ENCODE measurements around the gene COL25A1.

COL25A1 gene

DNA sequence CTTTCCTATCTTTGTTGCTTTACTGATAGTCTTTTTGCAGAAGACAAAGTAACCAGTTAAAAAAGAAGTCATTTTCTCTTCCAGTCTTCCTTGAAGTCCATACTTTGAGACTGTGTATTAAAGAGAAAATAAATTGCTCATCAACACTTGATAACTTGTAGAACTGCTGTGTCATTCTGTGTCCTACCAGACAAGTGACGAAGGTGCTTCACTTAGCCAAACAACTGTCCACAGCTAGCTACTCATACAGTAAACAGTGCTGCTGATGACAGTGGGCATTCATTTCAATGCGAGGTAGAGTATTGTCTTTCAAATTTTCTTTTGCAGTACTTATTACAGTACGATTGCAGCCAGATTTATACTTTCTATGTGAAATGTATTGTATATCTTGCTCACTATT, 11.5 kb downstream of the COL25A1 start:
- DNase-seq, result no peak

DNA sequence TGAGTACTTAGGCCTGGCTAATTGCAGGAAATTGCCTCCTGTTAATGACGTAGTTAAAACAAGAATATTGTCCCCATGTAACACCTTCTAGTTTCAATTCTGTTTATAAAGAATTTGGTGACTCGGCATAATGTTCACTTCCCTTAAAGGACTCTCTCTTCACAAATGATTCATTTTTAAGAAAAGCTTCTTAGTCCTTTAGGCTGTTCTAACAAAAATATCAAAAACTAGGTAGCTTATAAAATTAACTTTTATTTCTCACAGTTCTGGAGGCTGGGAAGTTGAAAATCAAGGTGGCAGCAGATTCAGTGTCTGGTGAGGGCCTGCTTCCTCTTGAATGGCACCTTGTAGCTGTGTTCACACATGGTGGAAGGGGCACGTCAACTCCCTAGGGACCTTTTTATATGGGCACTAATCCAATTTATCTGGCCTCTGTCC, 23.8 kb downstream of the COL25A1 start:
- no peak for DNase-seq

DNA sequence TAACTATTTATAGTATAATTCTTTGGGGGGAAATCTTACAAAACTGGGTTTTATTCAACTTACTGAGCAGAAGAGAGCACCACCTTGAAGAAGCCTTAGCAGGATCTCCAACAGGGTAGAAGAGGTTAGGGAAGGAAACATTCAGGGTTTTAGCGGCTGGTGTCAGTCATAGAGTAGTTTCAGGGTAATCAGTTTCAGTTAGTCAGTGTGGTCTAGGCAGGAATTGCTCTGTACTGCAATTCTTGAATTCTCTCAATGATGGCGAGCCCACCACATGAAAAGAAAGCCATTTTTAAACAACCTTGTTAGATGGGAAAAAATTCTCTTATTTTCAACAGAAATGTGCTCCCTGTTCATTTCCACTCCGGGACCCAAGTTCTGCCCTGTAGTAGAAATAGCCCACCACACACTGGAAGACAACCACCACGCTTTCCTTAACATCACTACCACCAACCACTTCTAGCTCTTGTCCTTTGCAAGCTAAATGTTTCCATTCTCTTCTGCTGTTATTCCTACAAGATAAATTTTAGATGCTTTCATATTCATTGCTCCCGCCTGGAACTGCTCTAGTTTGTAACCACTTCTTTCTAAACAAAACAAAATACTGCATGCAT, 25.9 kb downstream of the COL25A1 start:
- DNase-seq, result no peak

DNA sequence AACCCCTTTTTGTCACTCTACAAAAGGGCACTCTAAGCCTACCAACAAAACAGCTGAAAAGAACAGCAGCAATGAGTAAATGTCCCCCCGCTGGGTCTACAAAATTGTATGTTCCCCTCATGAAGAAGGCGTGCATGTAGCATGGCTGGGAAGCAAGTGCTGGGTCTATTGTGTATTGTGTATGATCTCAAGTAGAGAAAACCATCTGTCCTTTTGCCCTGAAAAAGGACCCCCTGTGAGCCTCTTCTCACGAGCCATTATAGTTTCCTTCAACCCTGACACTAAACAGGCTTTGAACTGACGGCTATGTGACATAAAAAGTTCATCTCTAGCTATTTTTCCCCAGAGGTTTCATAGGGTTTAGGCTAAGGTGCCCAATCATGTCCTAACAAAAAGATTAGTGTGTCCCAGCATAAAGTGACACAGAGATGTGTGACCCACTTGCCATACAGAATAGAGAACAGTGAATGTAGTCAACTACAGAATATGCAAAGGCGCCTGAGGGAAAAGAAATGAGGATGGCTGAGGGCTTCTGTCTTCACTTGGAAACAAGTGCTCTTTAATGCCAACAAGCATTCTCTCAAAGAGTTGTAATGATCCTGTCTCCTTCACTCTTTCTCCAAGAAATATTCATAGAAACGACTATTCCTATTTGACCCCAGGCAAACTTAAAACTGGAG, 27.3 kb downstream of the COL25A1 start:
- DNase-seq, result no peak

DNA sequence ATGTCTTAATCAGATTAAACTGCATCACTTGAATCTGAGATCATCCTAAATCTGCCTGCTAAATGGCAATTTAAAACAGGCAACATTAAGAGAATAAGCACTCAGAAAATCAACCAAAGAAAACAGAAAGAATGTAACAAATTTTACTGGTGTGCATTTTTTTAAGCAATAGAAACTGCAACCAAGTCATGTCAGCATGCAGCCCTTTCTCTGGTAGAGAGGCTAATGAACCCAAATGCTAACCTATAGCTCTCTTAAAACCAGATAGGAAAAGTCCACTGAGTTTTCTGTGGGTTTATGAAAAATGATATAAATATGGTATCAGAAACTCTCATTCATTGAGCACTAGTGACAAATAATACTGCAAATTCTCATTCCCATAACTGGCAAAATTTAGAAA, 35.6 kb downstream of the COL25A1 start:
- DNase-seq, result no peak

DNA sequence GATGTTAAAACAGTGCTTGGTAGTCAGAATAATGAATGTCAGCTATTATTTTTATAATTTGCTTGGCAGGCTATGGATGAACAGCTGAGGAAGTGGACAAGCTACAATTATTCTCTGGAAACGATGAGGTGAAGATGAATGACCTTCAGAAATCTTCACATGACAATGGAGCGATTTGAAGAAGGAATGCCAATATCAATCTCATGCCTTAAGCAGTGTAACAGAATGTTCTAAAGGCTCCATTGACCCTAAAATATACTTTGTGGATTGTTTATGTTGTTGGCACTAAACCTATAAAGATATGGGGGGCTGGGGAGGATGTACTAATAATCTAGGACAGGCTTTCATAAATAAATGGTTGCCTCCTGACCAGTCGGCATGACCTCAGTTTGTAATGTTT, 36.2 kb downstream of the COL25A1 start:
- no peak for DNase-seq

DNA sequence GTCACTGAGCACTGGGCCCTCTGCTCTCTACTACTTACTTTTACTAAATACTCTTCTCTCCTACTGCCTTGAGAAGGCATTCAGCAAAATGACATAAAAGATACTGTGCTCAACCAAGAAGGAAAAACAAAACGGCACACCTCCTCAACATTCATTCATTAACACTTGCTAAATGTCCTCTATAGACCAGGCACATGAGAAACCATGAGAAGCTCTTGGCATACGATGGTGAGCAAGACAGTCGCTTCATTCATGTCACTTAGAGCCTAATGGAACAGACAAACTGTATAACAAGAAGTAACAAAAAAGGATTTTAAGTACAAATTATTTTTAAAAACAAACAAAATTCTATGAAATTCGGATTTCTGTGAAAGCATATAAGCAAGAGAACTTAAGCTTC, 38.7 kb downstream of the COL25A1 start:
- DNase-seq, result no peak

DNA sequence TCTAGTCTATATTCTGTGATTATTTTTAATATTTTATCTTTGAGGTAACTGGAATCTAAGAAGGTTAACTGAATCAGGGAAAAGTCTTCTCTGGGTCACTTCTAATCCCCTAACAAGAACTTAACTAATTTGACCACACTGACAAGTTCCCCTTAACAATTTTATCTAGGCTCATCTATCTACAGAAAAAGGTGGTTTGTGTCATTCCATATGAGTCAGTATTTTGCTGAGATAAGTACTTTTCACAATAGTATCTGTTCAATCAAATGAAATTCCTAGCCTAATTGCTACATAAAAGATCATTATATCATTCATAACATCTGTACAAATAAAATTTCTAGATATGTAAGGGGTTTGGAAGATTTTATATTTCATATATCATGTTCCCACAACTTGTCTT, 45.6 kb downstream of the COL25A1 start:
- DNase-seq, result no peak

DNA sequence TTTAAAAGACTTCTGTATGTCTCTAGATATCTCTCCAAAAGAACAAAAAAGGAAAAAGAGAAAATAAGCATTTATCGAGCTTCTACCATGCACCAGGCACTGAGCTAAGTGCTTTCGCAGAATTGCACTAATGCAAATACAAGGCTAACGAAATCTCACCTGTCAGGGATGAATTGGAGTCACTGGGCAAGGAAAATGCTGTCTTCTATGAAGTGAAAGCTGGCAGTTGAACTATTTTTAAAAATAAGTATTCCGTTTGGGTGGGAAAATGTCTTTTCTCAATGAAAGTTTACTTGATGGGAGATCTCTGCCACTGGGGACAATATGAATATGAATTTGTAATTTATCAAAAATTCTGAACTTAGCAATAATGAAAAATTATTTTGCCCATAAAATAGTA, 47.6 kb downstream of the COL25A1 start:
- DNase-seq, result no peak

DNA sequence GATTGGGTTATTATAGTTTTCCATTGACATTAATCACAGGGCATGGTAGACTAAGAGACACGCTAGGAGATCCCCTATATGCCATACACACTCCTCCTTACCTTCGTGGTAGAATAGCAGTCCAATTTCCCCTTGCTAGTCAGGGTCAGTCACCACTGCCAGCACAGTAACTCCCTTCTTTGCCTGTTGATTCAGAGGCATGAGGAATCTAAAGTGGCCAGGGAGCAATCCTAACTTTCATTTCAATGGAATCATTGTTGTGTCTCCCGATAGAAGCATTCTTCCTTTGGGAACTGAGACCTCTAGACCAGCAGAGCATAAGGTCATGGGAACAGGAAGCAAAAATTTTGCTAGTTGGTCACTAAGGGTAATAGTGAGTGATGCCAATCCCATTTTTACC, 51.1 kb downstream of the COL25A1 start:
- no peak for DNase-seq

DNA sequence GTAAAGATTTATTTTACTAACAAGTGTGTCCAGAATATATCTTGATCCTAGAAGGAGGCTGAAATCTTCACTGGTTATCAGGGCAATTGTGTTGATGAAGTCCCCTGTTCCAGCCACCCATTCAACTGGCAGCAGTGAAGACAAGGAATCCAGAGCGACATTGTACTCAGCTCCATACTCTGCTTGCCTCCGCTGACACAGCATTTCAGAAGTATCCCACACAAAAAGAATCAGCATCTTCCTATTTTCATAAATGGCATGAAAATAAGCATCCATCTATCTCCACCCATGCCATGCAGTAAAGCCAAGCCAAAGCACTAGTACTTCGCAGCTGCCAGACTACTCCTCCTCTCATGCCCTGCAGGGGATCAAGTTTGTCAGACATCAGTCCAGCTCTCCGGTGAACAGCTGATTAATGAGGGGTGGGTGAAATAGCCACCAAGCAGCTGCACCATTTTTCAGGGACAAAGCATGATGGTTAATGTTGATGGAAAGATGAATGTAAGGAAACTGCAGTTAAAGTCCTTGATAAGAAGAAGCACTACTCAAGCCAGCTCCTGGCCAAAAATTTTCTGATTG, 54.0 kb downstream of the COL25A1 start:
- DNase-seq, result no peak

DNA sequence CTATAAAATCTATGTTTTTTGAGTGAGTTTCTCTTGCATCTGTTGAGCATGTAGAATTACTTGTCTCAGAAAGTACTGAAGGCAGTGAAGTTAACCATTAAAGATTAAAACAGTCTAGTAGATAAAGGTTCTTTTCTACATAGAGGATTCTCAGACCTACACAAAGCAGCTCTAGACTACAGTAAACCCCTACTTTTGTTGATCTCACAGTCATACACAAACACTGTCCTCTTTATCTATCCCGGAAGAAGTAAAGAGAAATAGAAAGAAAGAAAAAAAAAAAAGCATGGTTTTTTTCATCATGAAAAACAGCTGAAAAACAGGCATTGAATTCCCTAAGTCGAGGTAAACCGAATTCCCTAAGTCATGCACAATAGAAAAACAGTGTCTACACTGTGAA, 58.6 kb downstream of the COL25A1 start:
- no peak for DNase-seq

DNA sequence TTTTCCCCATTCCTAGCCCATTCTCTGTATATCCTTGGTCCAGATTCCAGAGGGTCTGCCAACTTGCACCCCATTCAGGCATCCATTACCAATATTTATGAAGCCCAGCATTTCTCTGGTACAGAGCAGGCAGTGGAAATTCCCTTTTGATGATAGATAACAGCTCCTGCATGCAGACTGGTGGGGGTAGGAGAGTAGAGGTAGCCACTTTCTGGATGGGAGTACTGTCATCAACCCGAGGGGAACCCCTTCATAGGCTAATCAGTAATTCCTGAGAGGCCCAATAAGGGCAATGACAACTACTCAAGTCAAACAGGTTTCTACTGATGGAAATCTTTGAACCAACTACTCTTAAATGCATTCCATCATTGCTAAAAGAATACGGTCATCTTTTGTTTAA, 63.7 kb downstream of the COL25A1 start:
- DNase-seq, result no peak

DNA sequence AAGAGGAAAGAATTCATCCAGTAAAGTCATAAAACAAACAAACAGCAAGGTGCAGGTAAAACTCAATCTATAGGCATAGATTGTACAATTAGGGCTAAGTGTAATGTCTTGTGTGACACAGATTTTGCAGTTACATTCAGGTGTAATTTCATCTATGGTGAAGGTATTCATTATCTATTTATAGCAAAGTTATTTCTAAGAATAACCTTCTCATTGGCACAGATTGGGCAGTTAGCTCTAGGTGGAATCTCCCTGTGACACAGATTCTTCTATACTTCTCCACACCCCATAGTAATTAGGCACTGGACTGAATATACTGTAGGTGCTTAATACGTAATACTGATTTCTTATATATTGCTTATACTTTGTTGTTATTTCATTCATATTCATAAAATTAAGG, 66.8 kb downstream of the COL25A1 start:
- DNase-seq, result no peak

DNA sequence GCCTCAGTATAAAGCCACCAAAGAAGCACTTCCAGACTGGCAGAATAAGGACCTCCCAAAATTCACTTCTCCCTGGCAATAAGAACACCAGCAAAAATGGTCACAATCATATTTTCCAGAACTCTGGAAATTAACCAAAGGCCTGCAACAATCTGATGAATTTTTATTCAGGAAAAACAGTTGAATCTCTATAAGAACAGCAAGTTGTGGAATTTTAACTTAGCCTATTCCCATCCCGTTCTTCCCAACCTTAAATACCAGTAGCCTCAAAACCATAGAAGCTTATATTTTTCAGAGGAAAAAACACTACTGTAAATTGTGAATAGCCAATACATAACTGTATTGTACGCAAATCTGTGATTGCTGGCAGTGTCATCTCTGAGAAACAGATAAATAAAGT, 67.9 kb downstream of the COL25A1 start:
- no peak for DNase-seq

DNA sequence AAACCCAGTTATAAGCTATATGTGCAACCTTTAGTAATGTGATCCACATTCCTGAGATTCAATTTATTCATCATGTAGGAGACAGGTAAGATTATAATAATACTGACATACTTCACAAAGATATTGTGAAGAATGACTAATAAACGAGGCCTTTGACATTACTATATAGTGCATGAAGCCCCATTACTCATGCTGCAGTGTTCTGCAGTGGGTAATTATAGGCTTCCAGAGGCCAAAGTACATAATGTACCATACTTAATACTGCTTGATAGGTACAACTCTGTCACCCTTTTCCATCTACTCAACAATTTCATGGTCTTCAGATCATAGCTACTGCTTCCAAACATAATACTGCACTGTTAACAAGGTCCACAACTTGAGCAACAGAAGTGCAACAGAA, 68.9 kb downstream of the COL25A1 start:
- no peak for DNase-seq

DNA sequence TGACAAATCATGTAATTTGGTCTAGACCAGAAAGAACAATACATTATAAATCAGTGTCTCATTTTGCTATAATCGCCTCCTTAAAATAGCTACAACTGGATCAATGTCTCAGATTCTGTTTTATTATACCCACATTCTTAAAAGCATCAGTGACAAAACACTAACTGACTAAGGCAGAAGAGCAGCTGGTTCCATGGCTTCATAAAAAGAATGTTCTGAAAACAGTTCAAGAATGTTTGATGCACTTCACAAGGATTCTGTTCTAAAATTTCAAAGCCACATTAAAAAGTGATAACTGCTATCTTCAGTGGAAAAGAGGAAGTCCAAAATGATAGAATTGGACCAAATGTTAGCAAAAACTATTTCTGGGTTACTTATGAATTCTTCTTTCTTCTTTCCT, 69.8 kb downstream of the COL25A1 start:
- no peak for DNase-seq

DNA sequence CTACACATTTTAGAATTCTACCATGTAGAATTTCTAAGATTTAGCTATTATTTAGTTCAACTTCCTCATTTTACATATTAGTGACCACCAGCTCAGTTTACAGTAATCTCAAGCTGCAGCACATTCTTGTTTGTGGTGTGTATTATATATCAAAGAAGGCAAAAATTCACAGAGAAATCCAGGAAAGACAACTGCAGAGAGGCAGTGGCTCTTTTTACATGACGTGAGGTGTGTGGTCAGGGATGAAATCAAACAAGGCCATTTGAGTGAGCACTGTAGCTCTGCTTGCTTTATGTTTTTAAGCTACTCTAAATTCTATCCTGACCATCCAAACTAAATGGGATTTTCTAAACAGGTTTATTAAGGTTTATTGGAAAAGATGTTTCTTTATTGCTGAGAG, 71.1 kb downstream of the COL25A1 start:
- no peak for DNase-seq

DNA sequence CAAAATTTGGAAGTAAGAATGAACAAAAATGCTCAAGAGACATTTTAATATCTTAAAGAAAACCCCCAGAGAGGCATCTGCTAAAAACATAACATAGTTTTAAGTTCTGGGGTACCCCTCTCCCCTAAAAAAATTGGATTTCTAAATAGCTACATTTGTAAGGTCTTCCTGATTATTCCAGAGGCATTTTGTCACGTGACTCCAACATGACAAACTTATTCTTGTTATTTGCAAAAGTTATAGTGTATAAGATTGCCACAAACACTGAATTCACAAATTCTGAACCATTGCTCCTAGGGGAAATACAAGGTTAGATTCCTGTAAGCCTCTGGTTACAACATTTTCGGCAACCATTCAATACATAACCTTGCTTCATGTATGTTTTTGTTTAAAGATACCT, 73.4 kb downstream of the COL25A1 start:
- DNase-seq, result no peak

DNA sequence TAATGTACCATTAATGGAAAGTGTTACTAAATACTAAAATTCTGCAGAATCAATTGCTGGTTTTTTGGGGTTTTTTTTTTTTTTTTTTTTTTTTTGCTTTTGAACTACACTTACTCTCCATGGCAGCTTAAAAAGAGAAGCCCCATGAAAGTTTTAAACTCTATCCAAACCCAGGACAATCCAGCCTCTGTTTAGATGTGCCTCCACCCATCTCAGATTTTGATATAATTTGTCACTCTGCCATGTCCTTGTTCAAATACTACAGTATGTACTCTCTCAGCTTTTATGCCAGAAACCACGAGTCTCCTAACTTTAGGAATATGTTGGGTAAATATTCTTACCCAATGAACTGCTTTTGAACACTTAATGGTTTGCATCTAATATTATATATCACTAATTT, 84.2 kb downstream of the COL25A1 start:
- DNase-seq, result no peak

DNA sequence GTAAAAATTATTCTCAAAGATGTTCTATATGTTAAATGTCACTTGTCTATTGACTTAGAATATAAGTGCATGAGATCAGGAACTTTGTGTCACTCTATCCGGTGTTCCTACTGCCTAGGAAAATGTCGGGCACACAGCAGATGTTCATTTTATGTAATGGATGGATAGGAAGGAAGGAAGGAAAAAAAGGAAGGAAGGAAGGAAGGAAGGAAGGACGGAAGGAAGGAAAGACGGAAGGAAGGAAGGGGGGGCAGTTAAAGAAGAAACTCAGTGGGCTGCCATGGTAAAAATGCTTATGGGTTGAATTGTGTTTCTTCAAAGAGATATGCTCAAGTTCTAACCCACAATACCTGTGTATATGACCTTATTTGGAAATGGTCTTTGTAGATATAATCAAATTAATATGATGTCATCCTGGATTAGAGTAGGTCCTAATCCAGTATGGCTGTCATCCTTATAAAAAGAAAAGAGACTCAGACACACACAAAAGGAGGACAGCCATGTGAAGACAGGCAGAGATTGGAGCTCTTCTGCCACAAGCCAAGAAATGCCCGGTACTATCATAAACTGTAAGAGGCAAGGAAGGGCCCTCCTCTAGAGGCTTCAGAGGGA, 86.3 kb downstream of the COL25A1 start:
- DNase-seq, result no peak

DNA sequence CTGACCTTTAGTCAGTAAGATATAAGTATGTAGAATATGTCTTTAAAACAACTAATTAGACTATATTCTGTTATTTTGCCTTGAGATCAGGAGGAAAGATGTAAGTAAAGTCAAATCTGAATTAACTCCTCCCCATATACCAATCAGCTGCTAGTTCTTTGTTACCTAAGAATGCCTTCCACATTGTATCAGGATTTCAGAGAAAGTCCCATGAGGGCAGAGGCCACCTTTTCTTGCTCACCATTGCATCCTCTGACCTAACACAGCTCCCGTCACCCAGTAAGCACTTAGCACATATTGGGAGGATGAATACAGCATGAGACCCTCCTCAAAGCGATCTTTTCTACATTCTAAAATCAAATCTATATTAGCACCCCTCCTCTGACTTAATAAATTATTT, 87.0 kb downstream of the COL25A1 start:
- DNase-seq, result no peak

DNA sequence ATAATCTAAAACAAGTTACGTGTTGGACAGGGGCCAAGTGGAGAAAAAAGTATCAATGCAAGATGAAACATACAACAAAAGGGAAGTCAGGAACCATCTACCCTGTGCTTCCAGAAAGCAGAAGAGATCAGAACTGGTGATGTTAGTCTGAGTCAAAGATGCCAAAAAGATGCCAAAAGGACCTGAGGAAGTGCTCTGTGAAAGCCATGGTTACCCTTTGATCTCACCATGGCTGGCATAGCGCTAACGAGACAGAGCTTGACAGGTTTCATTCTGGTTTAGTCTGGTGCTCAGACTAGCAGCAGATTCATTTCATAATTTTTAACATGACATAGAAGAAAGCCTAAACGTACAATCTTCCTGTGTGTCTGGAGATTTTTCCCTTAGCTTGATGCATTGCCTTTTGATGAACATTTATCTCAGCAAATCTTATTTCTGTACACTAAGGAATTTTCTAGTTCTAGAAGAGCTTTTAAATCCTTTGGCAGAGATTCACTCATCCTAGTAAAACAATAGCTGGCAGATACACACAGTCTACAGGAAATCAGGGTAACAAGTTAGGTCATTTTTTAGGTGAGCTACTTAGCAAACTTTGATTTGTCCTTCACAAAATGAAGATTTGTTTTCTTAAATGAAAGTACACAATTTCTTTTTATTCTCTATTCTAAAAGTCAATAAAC, 87.7 kb downstream of the COL25A1 start:
- DNase-seq, result no peak

DNA sequence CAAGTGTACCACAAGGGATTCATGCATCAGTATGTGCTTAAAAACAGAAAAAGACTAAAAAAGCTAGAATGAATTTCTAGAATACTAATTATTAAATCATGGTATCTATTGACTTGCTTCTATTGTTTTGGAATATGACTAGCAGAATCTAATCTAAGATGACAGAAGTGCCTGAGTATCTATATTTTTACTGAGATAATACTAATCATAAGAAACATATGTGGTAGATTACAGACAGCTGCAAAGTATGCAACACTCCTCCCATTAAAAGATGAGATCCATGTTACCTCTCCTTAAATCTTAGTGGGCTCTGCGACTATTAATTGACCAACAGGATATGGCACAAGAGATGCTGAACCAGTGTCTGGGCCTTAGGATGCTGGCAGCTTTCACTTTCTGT, 89.4 kb downstream of the COL25A1 start:
- DNase-seq, result no peak
